SKM-1 (cell line): ENCODE results near the gene HMOX1.
"Not testable (repeated sequence)": the region's sequence is repeated elsewhere in the genome, so short reads cannot be mapped to it uniquely, and the experiment has no call there.

Experiments
- DNase-seq: peaks from one replicate; lab custom pipeline; 2025; ENCODE audit not compliant: unreplicated experiment; lab: John Stamatoyannopoulos, UW

HMOX1 gene

GRCh38 chr22:35431483-35432227 is 50.8 kb downstream of the HMOX1 start:
- DNase-seq, result no peak

DNA sequence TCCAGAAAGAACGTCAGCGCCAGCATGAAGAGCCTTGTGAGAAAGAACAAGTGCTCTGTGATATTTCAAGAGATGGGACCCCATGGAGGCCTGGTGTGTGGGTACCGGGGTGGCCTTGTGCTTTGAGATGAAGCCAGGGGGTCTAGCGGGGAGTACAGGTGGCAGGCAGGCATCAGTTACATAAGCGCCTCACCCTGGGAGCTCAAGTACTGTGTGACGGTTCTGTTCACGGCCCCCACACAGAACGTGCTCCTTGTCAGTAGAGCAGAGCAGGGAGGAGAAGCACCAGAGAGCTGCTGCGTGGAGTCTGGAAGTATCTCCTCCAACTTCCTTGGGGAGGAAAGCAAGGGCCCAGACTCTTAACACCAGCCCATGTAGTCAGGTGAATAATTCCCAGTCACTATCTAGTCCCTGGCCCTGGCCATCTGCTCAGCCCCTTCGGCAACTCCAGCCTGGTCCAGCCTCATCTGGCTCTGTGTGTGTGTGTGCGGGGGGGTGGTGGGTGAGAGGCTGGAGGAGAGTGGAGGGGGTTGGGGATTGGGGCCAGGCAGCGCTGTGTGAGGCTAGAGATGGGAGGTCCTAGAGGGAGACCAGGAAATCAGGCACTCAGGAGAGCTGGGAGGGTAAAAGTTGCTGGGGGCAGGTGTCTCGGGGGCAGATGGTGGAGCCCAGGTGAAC is 51.5 kb downstream of the HMOX1 start:
- no peak for DNase-seq

- DNase-seq, result no peak
Measured at GRCh38 chr22:35434061-35434710, 53.3 kb downstream of the HMOX1 start.

DNA sequence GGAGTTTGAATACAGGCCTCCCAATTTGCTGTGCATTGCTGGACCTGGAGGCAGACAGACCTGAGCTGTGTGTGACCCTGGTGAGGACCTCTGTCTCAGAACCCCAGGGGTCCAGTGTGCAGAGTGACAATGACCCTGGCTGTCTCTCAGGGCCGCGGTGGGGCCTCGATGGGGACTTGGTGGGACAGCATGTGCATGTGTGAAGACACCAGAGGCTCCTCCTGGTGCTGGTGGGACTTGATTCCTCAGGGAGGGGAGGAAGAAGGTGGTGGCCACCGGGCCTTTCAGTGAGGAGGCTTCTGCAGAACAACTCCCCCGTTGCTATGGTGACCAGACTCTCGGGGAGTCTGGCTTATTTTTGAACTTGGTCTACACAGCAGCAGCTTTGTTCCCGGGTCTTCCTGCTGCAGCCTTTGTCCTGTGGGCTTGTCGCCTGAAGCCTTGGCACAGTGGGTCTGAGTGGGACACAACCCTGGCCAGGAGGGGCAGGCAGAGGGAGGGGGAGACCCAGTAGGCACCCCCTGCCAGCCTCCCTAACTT is 54.4 kb downstream of the HMOX1 start:
- no peak for DNase-seq

DNA sequence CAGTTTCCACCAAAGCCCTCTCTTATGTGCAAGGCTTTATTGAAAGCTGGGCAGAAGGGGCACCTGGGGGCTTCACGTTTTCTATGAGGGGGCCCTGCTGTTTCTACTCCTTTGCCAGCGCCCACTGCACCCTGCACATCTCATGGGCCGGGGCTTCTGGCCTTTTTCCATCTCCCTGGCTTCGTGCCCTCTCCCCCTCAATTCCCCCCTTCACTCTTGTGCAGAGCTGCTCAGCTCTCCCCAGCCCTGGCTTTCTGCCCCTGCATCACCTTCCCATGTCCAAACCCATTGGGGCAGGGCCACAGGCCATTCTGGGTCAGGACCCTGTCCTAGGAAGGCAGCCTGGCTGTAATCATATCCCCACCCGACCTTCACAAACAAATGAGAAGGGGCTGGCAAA is 55.5 kb downstream of the HMOX1 start:
- no peak for DNase-seq

DNA sequence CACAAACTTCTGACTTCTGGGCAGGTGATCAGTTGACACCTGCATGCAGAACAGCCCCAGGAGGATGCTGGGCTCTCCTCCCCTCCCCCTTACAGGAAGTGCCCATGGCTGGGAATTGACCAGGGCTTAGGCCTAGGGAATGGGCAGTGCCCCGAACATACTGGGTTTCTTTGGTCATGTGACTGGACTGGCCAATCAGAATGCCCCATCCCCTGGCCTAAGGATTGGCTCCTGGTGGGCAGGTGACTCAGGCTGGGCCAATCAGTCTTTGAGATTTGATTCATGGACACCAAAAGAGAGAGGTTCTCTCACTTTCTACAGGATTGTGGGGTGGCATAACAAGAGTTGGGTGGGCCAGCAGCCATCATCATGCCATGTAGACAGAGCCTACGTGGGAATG is 56.2 kb downstream of the HMOX1 start:
- DNase-seq, result no peak

GRCh38 chr22:35438673-35439364 is 57.9 kb downstream of the HMOX1 start:
- DNase-seq, result not testable (repeated sequence)

GRCh38 chr22:35439365-35439717 is 58.4 kb downstream of the HMOX1 start:
- DNase-seq, result no peak

- no peak for DNase-seq
Measured at GRCh38 chr22:35440129-35440528, 59.2 kb downstream of the HMOX1 start.

- DNase-seq, result no peak
Measured at GRCh38 chr22:35441489-35442100, 60.7 kb downstream of the HMOX1 start.

- DNase-seq, result no peak
Measured at GRCh38 chr22:35442471-35442870, 61.6 kb downstream of the HMOX1 start.

DNA sequence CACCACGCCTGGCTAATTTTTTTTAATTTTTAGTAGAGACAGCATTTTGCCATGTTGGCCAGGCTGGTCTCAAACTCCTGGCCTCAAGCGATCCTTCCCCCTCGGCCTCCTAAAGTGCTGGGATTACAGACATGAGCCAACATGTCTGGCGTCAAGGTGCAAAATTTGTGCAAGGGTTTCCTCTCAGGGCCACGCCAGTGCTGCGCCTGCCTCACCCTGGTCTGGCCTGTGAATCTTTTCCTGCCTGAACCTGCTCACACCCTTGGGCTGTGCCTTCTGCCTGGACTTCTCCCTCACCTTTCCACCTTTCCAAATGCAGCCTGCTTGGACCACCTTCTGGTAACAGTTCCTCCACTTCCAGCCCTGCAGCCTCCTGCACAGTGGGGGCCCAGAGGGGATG is 62.4 kb downstream of the HMOX1 start:
- DNase-seq, result no peak
